Fibroblast of the conjunctiva (primary cell): Measurements from ENCODE around the gene HMGCL.
"Not testable (repeated sequence)": the region's sequence is repeated elsewhere in the genome, so short reads cannot be mapped to it uniquely, and the experiment has no call there.

Experiments used
- DNase-seq: peaks from one replicate; pipeline ENCODE4 v3.0.0-alpha.2; 2010; ENCODE audit warnings: low read depth

Gene HMGCL

DNA sequence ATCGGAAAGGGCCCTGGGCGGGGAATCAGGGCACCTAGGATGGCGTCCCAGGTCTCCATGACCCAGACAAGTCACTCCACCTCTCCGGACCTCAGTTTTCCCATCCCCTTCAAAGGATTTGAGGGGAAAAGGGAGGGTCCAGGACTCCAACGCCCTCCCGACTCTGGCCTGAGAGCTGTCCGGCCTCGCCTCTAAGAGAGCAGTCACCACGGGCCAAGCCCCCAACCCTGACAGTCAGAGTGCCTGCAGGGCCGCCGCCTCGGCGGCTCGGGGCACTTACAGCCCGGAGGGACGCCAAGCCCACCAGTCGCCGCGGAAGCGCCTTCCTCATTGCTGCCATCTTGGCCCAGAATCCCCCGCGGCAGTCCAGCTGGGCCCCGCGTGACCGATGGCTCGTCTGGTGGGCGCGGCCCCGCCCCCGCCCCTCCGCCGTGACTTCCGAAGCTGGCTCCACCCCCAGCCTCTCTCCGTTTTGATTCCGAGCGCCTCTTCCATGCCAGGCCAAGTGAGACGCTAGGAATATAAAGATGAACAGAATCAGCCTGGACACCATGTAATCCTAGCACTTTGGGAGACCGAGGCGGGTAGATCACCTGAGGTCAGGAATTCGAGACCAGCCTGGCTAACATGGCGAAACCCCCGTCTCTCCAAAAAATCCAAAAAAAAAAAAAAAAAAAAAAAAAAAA, at the start of gene HMGCL:
Gene HMGCL, minus strand, starts transcription at position 354 of the 686 bp plus-strand sequence. Its CDS starts 14 bp downstream, at position 340.
- peak; percentile 75 for DNase-seq

- no peak for DNase-seq
Measured at GRCh38 chr1:23872421-23872820, 47.2 kb upstream of the HMGCL start.

DNA sequence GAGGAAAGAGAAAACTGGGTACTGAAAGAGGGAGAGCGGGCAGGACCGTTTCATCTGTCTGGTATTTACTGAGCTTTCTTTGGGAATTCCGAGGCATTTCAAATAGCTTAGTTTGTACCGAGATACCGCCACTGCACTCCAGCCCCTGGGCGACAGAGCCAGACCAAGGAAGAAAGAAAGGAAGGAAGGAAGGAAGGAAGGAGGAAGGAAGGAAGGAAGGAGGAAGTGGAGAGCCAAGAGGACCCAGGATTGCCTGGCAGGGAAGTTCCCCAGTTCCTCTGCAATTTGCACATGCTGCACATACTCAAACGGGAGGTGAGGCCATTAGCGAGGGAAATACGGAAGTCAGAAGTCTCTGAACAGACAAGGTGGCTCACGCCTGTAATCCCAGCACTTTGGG, 43.8 kb upstream of the HMGCL start:
- DNase-seq, result no peak

DNA sequence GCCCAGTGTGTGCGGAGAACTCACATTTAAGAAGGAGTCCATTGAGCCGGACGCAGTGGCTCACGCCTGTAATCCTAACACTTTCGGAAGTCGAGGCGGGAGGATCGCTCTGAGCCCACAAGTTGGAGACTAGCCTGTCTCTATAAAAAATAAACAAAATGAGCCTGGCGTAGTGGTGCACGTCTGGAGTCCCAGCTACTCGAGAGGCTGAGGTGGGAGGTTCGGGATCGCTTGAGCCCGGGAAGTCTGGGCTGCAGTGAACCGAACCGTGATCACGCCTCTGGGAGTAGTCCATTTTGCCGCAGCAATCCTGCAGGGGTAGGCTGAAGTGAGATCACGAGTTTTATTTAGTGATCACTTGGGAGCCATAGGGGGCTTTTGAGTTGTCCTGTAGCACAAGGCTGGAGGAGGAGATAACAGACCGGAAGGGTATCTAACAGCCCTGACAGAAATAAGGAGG, 43.4 kb upstream of the HMGCL start:
- no peak for DNase-seq

DNA sequence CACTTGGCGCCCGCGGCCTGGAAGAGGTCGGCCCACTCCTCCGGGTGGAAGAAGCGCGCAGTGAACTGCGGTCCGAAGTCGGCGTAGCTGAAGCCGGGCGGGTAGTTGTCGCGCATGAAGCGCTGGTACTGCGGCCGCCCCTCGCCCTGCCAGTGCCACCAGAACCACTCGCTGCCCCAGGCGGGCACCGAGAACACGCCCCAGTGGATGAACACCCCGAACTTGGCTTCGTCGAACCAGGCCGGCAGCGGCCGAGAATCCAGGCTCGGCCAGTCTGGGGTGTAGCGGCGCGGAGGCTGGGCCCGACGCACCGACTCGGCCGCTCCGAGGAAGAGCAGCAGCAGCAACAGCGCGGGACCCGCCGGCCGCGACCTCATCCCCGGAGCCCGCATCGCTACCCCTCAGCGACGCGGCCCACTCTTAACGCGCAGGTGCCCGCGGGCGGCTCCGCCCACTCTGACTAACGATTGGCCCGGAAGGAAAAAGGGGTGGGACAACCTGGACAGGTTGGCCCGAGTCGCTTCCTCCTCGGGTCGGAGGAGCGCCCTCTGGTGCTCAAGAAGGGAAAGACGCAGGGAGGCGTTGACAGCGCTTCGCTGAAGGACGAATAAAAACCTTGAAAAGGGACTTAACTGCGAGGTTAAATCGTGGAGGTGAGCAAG, 42.8 kb upstream of the HMGCL start, which contains the start of gene FUCA1:
Gene FUCA1, minus strand, starts transcription at position 396 of the 662 bp plus-strand sequence. Its CDS starts 4 bp downstream, at position 392.
- DNase-seq, result peak; percentile 72

DNA sequence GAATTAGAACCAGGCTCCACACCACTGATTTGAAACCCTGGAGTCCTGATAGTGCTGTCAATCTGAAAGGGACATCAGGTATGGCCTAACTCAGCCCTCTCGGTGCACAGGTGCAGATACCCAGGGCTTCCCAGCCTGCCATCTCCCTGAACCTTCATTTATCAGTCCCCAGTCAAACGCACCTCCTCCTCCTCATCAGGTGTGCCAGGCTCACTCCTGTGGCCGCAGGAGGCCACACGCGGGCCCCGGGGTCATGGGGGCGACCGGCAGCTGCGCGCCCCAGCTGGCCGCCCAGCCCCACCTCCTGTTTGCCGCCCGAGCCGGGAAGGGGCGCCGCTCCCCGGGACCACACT, 42.3 kb upstream of the HMGCL start:
- DNase-seq, result no peak

GRCh38 chr1:23865543-23865930, 40.3 kb upstream of the HMGCL start:
- DNase-seq, result no peak

GRCh38 chr1:23864801-23865542, 39.7 kb upstream of the HMGCL start:
- DNase-seq, result no peak

- DNase-seq, result no peak
Measured at GRCh38 chr1:23862640-23863039, 37.4 kb upstream of the HMGCL start.

DNA sequence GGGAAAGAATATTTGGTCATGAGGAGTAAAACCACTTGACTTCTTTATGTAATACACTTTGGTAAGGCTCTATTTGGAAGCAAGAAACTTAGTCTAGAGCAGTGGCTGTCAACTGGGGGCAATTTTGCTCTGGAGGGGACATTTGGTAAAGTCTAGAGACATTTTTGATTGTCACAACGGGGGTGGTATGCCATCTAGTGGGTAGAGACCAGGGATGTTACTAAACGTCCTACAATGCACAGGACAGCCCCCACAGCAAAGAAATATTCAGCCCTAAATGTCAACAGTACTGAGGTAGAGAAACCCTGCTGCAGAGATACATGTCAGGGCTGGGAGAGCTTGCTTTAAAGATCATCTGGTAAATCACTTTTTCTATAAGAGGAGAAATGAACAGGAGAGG, 29.3 kb upstream of the HMGCL start:
- DNase-seq, result no peak

- not testable (repeated sequence) for DNase-seq
Measured at GRCh38 chr1:23853124-23853523, 27.9 kb upstream of the HMGCL start.

GRCh38 chr1:23851406-23851805, 26.2 kb upstream of the HMGCL start:
- DNase-seq, result not testable (repeated sequence)

GRCh38 chr1:23848673-23849616, 23.7 kb upstream of the HMGCL start:
- no peak for DNase-seq

DNA sequence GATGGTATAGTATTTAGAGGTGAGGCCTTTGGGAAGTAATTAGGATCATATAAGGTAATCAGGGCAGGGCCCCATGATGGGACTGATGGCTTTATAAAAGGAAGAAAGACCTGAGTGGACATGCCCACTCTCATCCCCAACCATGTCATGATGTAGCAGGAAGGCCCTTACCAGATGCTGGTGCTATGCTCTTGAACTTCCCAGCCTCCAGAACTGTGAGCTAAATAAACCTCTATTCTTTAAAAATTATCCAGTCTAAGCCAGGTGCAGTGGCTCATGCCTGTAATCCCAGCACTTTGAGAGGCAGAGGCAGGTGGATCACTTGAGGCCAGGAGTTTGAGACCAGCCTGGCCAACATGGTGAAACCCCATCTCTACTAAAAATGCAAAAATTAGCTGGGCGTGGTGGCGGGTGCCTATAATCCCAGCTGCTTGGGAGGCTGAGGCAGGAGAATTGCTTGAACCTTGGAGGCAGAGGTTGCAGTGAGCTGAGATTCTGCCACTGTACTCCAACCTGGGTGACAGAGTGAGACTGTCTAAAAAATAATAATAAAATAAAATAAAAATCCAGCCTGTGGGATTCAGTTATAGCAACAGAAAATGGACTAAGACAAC, 22.4 kb upstream of the HMGCL start:
- not testable (repeated sequence) for DNase-seq

DNA sequence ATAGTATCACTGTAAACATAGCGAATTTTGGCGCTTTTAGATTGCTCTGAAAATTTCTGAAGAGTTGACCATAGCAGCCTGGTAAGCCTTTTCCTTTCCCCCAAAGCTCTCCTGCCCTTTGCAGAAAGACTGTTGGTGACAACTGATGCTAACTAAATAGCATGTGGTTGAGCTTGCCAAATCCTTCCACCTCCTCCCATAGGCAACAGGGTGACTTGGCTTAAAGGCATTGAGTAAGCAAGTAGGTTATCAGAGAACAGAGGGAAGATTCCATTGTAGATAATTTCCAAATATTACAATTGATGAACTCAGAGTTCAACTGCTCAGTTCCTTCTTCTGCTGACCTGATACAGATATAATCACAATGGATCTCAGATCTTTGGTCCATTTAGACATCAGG, 19.9 kb upstream of the HMGCL start:
- DNase-seq, result no peak

DNA sequence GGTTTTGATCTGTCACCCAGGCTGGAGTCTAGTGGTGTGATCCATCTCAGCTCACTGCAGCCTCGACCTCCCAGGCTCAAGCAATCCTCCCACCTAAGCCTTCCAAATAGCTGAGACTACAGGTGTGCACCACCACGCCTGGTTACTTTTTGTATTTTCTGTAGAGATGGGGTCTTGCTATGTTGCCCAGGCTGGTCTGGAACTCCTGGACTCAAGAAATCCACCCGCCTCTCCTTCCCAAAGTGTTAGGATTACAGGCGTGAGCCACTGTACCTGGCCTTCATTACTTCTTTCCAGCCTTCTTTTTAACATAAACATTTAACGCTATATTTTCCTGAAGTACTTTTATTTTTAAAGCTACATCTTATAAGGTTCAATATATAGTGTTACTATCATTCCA, 18.4 kb upstream of the HMGCL start:
- DNase-seq, result no peak

DNA sequence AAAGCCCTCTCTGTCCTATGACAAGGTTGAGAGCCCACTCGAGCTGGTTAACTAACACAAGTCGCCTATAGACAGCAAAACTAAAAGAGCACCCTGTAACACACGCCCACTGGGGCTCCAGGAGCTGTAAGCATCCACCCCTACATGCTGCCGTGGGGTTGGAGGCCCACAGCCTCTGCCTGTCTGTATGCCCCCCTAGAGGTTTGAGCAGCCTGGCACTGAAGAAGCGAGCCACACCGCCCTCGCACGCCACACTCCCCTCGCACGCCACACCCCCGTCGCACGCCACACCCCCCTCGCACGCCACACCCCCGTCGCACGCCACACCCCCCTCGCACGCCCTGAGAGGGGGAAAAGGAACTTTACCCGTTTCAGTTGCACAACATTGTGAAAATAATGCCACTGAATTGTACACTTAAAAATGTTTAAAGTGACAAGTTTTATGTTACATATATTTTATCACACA, 13.2 kb upstream of the HMGCL start:
- DNase-seq, result peak; percentile 5

DNA sequence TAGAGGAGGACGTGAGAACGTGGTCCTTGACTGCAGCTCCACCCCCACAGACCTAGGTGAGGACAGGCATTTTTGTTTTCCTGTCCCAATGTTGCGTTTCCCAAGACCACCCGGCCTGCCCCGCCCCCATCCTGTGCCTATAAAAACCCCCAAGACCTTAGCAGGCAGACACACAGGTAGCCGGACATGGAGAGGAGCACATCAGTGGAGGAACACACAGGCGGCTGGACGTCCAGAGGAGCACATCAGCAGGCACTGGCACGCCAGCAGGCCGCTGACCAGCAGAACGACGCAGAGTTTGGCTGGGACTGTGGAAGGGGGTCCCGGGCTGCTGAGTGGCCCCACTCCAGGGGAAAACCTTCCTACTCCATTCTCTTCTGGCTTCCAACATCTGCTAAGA, 12.7 kb upstream of the HMGCL start:
- DNase-seq, result no peak

GRCh38 chr1:23836037-23836436, 10.8 kb upstream of the HMGCL start:
- no peak for DNase-seq

DNA sequence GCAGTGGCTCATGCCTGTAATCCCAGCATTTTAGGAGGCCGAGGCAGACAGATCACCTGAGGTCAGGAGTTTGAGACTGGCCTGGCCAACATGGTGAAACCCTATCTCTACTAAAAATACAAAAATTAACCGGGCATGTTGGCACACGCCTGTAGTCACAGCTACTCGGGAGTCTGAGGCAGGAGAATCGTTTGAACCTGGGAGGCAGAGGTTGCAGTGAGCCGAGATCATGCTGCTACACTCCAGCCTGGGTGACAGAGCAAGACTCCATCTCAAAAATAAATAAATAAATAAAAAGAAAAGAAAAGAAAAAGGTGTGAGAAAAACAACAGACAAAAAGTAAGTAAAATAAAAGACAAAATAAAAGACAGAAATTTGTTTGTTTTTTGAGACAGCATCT, 8.9 kb upstream of the HMGCL start:
- DNase-seq, result not testable (repeated sequence)

DNA sequence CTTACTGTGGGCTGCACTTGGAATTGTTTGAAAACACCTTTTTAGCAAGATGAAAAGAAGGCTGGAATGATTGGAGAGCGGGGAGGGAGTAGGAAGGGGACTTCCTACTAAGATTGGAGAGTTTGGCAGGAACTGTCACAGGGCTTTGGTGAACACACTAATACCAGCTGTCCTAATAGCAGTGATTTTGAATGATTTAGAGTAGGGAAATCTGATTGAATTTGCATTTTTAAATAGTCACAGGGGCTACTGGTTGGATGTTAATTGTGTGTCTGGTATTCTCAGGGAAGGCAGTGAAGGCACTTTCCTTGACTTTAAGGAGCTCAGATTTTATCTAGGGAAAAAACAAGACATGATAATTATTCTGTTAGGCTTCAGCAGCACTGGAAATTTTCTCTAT, 2.5 kb upstream of the HMGCL start:
- DNase-seq, result no peak
